Measurements from ENCODE around the gene ZNF516.

Gene ZNF516

DNA sequence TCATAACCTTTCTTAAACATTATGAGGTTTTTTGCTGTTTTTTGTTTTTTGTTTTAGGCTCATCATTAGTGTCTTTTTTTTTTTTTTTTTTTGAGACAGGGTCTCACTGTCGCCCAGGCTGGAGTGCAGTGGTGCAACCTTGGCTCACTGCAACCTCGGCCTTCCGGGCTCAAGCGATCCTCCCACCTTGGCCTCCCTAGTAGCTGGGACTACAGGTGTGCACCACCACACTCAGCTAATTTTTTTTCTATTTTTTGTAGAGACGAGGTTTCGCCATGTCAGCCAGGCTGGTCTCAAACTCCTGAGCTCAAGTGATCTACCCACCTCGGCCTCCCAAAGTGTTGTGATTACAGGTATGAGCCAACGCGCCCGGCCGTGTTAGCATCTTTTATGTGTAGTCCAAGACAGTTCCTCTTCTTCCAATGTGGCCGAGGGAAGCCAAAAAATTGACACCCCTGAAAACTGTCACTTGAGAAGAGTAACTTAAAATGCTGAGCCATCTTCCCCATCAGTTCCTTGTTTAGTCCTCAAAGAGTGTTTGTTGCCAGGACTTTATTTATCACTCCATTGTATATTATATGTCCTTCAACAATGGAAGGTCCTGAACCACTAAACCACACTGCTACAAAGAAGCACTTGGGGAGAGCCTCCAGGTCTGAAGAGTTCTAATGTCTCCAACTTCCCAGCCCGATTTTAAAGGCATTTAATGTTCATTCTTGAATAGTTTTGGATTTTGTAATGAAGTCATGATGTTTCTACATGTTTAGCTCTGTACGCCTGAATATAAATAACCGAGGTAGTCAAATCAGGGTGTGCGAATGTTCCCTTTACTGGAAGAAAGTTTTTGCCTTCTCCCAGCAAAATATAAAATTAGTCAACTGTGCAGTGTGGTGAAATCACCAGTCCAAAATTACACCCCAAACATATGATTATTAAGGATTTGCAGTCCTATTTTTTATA lies 26.4 kb downstream of the ZNF516 start:
- no peak for DNase-seq

- peak; percentile 17 for DNase-seq
Measured at GRCh38 chr18:76467371-76468190, 27.5 kb downstream of the ZNF516 start.

DNA sequence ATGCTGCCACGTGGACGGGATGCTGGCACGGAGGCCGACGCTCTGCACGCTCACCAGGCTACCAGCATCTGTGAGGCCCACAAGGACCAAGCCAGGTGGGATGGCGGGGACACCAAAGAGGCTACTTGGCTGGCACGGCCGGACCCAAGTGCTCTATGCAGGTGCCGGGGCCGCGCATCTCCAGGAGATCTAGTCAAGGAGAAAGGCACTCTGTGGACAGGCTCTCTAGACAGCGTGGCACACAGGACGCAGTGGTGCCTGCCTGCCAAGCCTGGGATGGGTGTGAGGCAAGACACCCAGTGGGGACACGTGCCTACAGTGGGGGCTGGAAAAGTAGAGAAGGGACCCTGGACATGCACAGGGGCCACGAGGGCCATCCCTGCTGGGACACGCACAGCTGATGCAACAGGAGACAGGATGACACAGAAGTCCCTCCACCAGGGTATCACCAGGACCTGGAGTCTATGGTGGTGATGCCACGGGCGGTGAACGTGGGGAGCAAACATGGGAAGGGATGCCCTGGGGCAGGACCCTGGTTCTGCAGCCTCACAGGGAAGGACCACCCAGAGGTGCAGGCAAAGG lies 28.5 kb downstream of the ZNF516 start:
- DNase-seq = no peak

DNA sequence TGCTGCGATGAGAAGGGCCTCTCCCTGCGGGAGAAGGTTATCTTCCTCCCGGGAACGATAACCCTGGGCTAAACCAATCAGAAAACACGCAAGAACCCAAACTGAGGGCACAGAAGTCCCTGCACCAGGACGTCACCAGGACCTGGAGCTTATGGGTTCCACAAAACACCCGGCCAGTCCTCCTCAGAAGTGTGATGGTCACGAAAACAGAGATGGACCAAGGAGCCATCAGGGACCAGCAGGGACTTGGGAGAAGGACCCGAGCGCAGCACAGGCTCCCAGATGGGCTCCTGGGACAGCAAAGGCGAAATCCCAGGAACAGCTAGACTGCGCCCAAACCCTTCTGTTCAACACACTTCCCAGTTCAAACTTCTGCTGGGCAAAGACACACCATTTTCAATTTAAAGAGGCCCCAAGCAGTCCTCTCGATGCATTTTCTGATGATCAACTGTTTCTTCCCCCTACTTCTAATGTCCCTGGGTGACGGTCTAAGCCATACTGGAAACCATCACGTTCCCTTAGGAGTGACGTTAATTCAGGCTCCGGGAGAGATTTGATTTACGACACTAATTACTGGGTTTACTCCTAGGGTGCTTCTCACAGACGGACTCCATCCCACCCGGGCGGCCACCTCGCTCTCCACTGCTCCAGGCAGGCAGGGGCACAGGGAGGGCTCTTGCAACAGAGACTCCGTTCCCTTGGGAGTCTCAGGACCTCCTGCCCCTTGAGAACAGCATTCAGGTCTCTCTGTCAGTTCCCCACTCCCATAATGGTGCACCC lies 29.2 kb downstream of the ZNF516 start:
- no peak for DNase-seq

DNA sequence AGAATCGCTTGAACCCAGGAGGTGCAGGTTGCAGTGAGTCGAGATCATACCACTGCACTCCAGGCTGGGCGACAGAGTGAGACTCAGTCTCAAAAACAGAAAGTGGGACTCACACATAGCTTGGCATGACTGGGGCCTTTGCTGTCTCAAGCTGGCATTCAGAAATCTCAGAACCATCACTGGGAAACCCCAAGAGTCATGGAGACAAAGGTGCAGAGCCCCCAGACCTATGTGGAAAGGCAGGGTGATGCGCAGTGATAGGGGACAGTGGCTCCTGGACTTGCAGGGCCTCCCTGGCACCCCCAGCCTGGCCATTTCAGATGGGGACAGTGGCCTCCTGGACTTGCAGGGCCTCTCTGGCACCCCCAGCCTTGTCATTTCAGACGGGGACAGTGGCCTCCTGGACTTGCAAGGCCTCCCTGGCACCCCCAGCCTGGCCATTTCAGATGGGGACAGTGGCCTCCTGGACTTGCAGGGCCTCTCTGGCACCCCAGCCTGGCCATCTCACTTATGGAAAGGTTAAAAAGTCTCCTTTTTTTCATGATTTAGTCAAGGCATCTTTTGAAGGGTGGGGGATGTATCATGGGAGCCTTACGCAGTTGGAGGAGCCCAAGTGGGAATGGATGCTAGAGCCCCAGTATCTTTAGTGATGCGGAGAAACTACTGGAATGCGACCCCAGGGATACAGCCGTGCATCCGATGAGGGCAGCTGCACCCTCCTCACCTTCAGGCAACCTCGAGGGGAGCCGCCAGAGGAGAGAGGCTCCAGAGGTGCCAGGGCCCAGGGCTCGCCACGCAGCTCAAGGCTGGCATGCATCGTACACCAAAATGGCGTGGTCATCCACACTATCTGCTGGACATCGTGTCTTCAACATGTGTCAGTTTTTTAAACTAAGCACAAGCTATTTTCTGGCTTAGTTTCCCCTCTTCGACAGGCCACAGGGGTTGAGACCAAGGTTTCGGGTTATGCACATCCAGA lies 30.5 kb downstream of the ZNF516 start:
- DNase-seq = no peak

- no peak for DNase-seq
Measured at GRCh38 chr18:76463872-76464271, 31.2 kb downstream of the ZNF516 start.

- no peak for DNase-seq
Measured at GRCh38 chr18:76463358-76463757, 31.7 kb downstream of the ZNF516 start.

DNA sequence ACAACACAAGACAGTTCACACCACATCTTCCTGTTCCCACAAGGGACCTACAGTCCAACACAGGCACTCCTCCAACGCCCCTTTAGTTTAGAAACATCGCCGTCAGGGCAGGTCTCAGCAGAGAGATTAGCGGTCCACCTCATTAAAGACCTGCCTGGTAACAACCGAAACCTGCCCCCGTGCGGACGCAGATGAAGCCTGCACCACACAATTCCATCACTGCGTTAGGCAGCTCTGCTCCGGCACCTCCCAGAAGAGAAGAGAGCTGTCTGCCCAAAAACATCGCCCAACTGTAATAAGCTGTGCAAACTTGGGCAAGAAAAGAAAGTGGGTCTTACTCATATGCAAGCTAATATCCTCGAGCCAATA lies 32.7 kb downstream of the ZNF516 start:
- DNase-seq = no peak

GRCh38 chr18:76461692-76462325 lies 33.2 kb downstream of the ZNF516 start:
- no peak for DNase-seq

DNA sequence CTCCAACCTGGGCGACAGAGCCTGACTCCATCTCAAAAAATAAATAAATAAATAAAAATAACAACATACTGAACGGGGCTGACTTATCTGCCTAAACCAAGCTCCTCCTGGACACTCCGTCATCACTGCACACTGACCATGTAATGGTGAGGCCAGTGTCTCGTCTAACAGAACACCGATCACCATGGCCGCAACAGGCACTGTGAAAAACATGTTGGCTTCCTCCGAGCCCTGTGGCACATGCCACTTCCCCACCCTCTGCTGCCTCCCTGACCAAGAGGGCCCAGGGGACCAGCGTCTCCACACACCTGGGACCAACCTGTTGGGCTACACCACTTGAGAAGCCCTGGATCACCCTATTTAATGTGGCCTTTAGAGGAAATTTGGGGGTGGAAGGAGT lies 33.9 kb downstream of the ZNF516 start:
- no peak for DNase-seq

DNA sequence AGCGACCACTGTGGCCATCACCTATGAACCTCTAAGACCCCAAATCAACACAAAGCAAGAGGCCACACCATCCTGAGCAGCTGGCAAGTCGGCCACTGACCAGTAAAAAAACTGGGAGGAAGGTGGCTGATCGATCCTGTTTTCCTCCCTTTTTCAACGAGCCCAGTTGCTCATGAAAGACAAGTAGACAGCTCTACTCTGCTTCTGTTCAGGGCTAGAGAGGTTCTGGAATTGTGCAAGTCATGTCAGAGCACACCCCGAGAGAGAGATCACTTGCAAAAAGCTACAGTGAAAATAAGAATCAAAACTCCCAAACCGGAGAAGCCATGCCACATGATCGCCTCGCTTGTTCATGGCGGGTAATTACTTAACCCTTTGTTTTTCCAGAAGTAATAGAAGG lies 34.6 kb downstream of the ZNF516 start:
- no peak for DNase-seq

DNA sequence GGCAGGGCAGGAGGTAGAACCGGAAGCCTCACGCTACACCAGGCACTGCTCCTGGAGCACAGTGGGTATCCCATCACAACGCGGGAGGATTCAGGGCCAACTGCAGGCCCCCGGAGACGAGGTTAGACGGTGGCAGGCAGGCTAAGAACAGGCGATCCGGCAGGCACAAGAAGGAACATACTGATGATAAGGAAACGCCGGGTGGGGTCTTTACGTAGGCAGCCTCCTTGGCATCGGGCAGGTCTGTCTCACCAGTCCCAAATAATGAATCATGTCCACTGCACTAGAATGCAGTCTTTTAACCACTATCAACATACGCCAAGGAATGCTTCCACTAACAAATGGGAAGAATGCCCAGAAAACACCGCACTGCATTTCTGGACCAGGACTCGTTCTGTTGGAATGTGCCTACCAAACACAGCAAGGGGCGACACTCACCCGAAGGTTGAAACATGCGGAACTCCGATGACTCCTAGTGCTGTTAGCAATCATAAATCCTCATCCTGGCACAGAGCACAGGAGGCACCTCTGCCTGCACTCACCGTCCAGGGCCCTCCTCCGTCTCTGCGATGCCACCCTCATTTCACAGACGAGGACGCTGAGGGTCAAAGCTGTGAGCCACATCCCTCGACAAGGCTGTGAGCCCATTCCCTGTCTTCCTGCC lies 35.2 kb downstream of the ZNF516 start:
- no peak for DNase-seq

DNA sequence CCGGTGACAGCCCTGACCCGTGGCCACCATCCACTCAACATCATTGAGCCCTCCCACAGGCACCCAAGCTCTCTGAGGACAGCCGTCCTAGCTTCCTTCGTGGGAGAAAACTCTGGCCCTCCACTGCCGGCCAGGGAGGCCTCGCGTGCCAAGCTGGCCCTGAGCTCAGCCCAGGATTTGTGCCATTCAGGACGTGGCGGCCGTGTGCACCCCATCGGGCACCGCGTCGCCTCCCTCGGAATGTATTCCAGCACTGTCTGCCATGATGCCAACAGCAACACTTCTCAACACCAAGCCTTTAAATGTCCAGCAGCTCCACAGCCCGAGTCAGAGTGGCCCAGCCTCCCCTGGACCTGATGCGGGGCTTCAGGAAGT lies 35.7 kb downstream of the ZNF516 start:
- DNase-seq = no peak

DNA sequence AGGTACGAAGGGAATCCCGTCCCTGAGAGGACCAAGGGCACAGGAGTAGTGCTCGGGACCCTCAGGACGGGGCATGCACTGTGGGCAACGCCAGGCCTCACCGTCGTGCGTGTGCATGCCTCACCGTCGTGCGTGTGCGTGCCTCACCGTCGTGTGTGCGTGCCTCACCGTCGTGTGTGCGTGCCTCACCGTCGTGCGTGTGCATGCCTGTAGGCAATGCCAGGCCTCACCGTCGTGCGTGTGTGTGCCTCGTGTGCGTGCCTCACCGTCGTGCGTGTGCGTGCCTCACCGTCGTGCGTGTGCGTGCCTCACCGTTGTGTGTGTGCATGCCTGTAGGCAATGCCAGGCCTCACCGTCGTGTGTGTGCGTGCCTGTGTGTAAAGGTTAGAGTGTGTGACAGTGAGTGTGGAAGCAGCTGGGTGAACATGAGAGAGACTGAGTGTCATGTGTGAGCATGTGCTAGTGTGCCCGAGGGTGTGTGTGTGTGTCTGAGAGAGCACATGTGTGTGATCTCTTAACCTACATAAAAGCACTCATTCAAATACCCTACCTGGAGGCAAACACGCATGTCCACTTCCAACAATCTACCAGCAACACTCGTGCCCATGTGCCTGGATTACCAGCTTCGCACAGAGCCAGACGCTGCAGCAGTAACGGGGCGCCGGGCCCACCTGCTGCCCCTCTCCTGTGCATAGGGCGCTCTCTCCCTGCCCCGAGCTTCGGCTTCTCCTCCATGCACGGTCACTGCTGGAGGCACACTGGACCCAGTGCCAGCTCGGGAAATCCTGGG lies 36.3 kb downstream of the ZNF516 start:
- DNase-seq = no peak

DNA sequence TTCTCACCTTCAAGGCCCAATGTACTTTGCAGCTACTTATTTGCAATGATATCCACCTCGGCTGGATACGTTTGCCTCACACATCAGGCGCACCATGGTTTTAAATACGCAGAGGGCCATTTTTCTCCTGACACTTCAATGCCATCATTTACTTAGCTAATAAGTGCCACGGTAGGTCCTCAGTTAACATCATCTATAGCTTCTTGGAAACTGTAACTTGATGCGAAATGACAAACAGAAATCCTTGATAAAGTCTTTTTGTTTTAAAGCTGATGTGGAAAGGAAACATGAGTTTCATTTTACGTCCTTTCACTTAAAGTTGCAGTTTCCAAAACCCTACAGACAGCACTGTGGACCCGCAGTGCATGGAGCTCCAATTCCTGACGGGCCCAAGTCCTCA lies 37.1 kb downstream of the ZNF516 start:
- DNase-seq = no peak

DNA sequence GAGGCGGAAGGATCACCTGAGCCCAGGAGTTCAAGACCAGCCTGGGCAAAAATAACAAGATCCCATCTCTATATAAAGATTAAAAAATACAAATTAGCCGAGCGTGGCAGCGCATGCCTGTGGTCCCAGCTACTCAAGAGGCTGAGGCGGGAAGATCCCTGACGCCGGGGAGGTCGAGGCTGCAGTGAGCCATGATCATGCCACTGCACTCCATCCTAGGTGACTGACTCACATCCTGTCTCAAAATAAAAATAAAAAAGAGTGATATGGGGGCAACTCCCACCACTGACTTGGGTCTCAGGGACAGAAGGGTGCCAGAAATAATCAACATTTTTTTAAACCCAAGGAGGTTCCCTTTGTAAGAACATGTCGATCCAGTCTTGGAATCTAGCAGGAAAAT lies 37.6 kb downstream of the ZNF516 start:
- DNase-seq = no peak

DNA sequence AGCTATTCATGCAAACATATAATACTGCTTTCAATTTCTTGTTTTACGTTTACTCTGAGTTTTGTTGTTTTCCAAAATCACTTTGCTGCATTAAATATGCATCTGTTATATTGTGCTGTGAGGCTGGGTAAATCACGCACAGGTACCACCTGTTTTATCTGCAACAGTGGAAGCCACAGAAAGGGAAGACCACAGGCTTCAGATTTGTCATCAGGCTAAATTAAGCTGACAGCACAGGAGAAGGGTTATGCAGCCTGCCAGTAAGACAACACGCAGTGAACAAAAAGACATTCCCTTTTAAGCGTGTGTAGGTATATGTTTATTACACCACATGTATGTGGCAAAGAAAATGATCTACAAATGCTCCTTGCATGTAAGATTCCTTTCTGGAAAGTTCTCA lies 38.2 kb downstream of the ZNF516 start:
- DNase-seq = no peak

DNA sequence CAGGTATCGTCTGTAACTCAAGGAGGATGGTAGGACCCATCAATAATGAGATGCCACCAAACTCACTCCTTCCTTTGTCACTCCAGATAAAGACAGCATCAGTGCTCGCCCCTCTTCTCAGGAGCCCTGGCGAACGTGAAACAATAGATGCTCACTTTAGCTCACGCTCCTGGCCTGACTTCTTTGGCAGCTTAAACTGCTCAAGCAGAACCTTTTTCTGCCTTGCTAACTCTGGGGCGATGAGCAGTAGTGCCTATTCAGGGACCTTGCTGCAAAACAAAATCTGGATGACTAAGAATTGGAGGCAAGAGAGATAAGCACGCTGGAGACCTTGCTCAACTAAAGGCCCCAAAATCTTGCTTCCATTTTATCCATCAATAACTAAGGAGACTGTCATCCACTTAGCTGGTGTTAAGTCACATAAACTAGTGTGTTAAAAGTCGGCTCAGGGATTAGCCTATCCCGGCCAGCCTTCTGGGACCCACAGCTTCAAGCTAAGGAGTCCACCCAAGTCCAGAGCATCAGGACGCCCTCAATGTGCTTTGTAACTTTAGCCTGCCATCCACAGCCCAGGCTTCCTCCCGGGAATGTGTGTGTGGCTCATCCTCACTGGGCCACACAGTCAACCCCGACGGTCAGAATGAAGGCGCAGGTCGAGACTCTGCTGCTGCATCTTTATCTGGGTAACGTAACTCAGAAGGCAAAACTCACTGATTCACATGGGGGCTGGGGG lies 38.9 kb downstream of the ZNF516 start:
- DNase-seq = no peak

Data from CD4-positive, alpha-beta T cell treated with Interleukin-17A for 4 hours (primary cell).